ENCODE results near the gene PDZD11.

The PDZD11 gene

GRCh38 chrX:70254063-70254400, 35.7 kb downstream of the PDZD11 start:
- H3K27me3 ChIP-seq (ENCODE audit: insufficient read depth, poor library complexity, severe bottlenecking) = no peaks in the 10 kb centered on the region
- no peak overlapping the region for H3K4me3 ChIP-seq (replicated peaks; ENCODE audit: insufficient read depth, low read length)
- TF ChIP-seq SPI1 (IDR thresholded peaks at IDR 0.05; ENCODE audit: borderline replicate concordance, low read depth) (no peak), GABPA (IDR thresholded peaks at IDR 0.05; ENCODE audit: low read depth) (no peak), REST (IDR thresholded peaks at IDR 0.05; ENCODE audit: insufficient replicate concordance, low read depth) (no peak), CTCF (IDR thresholded peaks at IDR 0.05; ENCODE audit: insufficient read depth, low read length) (no peak), POLR2AphosphoS5 (IDR thresholded peaks at IDR 0.05; ENCODE audit: low read depth) (no peak)
- no peak for DNase-seq (ENCODE audit: low read depth in 1 of 2, low spot score in 1 of 2)
- no peak overlapping the region for H3K27ac ChIP-seq (replicated peaks)

GRCh38 chrX:70253377-70254062, 36.2 kb downstream of the PDZD11 start:
- Histone ChIP-seq H3K27me3 (ENCODE audit: insufficient read depth, poor library complexity, severe bottlenecking) (no peaks in the 10 kb centered on the region), H3K27ac (replicated peaks) (no peak overlapping the region), H3K4me3 (replicated peaks; ENCODE audit: insufficient read depth, low read length) (no peak overlapping the region)
- no peak for DNase-seq (ENCODE audit: low read depth in 1 of 2, low spot score in 1 of 2)
- TF ChIP-seq SPI1 (IDR thresholded peaks at IDR 0.05; ENCODE audit: borderline replicate concordance, low read depth) (no peak), GABPA (IDR thresholded peaks at IDR 0.05; ENCODE audit: low read depth) (no peak), CTCF (IDR thresholded peaks at IDR 0.05; ENCODE audit: insufficient read depth, low read length) (no peak), REST (IDR thresholded peaks at IDR 0.05; ENCODE audit: insufficient replicate concordance, low read depth) (no peak), POLR2AphosphoS5 (IDR thresholded peaks at IDR 0.05; ENCODE audit: low read depth) (no peak)

GRCh38 chrX:70252491-70252890, 37.2 kb downstream of the PDZD11 start:
- DNase-seq (ENCODE audit: low read depth in 1 of 2, low spot score in 1 of 2) = no peak
- no peaks in the 10 kb centered on the region for H3K27me3 ChIP-seq (ENCODE audit: insufficient read depth, poor library complexity, severe bottlenecking)
- no peak for TF ChIP-seq REST (IDR thresholded peaks at IDR 0.05; ENCODE audit: insufficient replicate concordance, low read depth)
- TF ChIP-seq SPI1 (IDR thresholded peaks at IDR 0.05; ENCODE audit: borderline replicate concordance, low read depth) = no peak
- TF ChIP-seq CTCF (IDR thresholded peaks at IDR 0.05; ENCODE audit: insufficient read depth, low read length) = no peak
- no peak for TF ChIP-seq POLR2AphosphoS5 (IDR thresholded peaks at IDR 0.05; ENCODE audit: low read depth)
- no peak for TF ChIP-seq GABPA (IDR thresholded peaks at IDR 0.05; ENCODE audit: low read depth)
- no peak overlapping the region for H3K27ac ChIP-seq (replicated peaks)
- no peak overlapping the region for H3K4me3 ChIP-seq (replicated peaks; ENCODE audit: insufficient read depth, low read length)

Data from HL-60 (cell line).